GM11168 (cell line): Measurements from ENCODE around the gene DUS3L.
"Not testable (repeated sequence)": the region's sequence is repeated elsewhere in the genome, so short reads cannot be mapped to it uniquely, and the experiment has no call there.

Experiments
- in situ Hi-C: fragments of 300-500 bp; cut with MboI; formaldehyde crosslinking; loops from one replicate; pipeline ENCODE4 v1.12.0; 2022; ENCODE audit warnings: low sequenced_read_pairs; ENCODE audit not compliant: unreplicated experiment

DUS3L gene

DNA sequence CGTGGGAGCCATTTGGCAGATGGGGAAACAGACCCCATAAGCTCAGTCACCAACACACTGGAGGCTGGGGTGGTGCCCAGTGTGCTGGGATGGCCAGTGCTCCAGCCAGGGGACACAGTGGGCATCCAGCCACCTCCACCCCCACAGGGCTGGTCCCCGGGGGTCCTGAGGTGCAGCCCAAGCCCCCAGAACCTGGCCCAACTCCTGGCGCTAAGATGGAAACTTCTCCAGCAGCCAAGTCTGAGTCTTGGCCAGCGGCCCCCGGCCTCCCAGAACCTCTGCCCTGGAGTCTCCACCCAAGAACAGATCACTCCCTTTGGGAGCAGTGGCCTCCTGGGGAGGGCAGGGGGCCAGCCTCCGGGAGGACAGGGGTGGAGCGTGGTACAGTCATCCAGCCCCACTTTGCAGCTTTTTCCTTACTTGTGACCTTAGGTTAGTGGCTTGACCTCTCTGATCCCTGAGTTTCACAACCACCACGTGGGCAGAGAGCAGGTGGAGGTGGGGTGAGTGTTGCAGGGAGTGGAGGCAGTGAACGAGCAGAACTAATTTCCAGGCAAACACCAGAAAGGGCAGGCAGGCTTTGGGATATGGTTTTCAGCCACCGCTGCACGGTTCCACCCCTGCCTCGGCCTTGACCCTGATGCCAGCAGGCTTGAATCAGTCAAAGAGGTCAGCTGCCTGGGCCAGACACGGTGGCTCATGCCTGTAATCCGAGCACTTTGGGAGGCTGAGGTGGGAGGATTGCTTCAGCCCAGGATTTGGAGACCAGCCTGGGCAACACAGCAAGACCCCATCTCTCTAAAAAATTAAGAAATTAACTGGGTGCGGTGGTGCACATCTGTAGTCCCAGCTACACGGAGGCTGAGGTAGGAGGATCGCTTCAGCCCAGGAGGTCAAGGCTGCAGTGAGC lies 9.7 kb upstream of the DUS3L start:
- in situ Hi-C loops, result no loop called here

DNA sequence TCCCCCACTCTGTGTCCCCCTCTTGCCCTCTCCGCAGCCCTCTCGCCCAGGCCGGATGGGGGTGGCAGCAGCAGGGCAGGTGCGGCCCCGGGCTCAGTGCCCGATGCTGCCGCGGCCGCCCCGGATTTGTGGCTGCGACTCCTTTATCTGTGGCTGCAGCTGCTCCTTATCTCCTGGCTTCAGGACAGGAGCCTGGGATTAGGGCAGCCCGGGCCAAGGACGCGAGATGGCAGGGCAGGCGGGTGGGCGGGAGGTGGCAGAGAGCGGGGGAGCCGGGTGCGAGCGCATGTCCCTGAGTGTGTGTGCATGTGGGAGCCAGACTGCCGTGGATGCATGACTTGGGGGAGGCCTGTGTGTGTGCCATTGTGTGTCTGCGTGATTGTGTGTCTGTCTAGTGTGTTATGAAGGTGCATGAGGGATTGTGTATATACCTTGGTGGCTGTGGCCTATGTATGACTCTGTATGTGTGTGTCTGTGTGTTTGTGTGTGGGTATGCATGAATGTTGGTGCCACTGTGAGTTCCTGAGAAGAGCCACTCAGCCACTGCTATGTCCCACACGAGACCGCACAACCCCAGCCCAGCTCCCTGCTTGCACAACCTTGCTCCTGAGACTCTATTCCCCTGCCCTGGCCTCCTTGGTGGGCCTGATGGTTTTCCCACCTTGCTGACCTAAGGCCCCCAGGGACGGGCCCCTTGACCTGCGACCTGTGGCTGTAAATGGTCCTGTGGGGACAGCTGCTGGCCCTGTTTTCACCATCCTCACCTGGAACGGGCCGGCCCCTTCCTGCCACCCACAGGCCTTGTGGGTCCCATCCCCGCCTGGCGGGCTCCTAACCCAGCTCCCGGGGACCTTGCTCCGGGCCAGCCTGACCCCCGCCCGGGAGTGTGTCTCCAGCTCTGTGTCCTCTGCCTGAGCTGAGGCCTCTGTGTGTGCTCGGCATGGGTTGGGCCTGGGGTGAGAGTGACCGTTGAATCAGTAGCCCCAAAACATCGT lies 8.6 kb upstream of the DUS3L start:
- in situ Hi-C loops, result no loop called here

DNA sequence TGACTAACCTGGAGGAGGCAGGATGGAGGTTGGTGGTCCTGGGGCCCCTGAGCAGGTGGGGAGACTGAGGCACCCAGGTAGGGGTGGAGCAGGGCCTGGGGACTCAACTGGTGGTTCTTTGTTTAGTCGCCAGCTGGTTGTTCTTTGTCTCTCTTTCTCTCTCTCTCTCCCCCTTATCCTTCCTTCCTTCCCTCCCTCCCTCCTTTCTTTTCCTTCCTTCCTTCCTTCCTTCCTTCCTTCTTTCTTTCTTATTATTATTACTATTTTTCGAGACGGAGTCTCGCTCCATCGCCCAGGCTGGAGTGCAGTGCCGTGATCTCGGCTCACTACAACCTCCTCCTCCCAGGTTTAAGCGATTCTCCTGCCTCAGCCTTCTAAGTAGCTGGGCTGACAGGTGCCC lies 7.3 kb upstream of the DUS3L start:
- in situ Hi-C loops, result no loop called here

DNA sequence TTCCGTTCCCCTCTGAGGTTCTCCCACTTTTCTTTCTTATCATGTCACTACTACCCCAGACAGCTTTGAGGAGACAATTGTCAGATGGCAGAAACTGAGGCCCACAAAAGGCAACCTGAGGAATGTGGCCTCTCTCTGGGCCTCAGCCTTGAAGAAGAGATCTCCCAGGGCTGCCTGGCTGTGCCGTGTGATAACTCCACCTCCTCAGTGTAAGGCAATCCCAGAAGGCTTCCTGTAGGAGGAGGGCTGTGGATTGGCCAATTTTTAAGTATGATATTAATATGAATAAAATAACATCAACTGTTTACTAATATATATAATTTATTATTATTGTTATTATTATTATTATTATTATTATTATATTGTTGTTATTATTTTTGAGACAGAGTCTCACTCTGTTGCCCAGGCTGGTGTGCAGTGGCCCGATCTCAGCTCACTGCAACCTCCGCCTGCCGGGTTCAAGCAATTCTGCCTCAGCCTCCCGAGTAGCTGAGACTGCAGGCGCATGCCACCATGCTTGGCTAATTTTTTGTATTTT lies 4.5 kb upstream of the DUS3L start:
- in situ Hi-C loops, result no loop called here

DNA sequence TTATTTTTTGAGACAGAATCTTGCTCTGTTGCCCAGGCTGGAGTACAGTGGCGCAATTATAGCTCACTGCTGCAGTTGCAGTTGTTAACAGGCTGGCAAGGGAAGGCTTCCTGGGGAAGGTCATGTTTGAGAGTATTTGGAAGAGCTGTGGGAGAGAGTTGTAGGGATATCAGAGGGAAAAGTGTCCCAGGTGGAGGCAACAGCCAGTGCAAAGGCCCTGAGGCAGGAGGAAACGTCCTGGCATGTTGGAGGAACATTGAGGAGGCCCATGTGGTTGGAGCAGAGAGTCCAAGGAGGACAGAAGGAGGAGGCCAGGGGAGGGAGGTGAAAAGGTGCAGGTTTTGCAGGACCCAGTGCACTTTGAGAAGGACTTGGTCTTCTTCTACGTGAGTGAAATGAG lies 2.2 kb upstream of the DUS3L start:
- in situ Hi-C loops, result no loop called here

DNA sequence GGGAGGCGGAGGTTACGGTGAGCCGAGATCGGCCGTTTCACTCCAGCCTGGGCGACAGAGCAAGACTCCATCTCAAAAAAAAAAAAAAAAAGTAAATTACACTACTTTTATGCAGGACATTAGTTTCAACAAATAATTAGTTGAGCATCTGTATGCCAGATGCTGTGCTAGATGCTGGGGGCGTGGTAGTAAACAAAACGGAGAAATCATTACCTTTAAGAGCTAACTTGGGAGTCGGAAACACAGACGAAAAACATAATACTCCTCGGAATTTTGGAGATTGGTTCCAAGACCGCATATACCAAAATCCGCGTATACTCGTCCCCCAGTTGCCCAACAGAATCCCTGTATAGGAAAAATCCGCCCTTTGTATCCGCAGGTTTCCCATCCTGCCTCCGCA lies 1.3 kb upstream of the DUS3L start:
- in situ Hi-C loops, result no loop called here

DNA sequence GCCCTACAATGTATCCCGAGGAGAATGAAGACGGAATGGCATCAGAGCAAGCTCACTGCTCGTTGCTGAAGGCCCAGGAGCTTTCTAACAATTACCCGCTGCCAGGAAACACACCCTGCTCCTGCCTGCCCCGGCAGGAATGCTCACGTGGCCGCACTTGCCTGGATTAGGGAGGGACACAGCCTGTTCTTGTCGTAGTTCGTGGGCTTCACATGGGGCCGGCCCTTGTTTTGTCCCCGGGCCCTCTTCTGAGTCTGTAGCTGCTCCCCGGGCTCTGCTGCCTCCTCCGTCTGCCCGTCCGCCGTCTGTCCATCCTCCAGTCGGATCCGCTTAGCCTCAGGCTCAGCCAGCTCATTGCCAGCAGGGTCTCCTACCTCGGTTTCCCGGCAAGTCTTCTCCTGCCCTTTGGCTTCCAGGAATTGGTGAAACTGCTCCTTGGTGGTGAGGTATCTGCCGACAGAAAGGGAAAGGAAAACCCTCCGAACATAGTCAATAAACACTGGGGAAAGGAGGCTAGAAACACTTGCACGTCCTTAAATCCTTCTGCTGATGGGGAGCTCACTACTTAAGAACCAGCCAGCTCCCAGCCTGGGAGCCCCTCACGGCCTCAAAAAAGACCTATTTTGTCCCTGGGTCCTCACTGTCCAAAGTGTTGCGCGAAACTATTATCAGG lies 941 bp downstream of the DUS3L start:
- in situ Hi-C loops, result no loop called here

DNA sequence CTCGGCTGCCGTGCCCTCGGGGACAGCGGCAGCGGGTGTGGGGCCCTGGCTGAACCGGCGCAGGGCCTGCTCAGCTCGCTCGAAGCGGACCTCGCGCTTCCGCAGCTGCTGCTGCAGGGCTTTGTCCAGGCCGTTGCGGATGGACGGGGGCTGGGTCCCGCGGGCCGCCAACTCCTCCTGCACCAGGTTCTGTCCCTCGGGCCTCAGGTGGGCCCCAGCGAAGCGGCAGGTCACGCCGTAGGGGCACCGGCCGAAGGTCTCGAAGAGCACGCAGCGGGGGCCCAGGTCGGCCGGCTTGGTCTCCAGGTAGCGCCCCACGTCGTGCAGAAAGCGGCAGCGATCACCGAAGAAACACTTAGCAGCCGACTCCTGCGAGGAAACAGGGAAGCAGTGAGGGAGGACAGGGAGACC lies 1.6 kb downstream of the DUS3L start:
- in situ Hi-C loops, result no loop called here

DNA sequence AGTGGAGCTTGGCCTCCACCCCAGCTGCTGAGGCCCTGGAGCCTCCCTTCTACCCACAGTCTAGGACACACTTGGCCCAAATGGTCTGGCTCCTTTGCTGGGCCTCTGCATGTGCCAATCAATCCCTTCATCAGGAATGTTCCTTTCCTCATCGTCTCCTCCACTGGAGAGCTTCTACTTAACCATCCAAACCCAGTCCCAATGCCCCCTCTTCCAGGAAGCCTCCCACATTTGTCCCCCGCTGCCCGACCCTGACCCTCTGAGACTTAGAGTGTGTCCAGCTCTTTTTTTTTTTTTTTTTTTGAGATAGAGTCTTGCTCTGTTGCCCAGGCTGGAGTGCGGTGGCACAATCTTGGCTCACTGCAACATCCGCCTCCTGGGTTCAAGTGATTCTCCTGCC lies 2.5 kb downstream of the DUS3L start:
- in situ Hi-C loops, result no loop called here

DNA sequence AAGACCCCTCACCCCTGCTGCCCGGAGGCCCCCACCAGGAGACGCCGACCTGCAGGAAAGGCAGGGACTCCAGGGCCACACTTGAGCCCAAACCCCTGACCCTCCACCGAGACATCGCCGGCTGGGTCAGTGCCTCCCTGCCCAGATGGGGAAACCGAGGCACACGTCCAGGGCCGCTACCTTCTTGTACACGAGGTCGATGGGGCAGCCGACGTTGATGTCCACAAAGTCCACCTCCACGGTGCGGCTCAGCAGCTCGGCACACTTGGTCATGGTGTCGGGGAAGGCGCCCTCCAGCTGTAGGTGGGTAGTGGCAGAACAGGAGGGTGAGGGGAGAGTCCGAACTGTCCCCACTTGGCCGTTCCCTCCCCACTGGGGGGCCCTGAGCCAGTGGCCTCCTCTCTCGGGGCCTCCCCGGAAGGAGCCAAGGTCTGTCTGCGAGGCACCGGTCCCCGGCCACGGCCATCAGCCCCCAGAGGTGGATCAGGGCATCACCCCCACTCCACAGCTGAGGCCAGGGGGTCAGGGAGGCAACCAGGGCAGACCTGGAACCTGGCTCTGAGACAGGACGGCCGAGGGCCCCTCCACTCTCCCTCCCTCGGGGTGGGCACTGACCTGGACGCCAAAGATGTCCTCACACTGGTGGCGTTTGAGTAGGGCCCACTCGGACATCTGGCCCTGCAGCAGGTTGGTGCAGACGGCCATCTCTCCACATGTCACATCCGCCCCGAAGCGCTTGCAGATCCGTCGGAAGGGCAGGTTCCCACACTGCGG lies 3.4 kb downstream of the DUS3L start:
- in situ Hi-C loops, result no loop called here

DNA sequence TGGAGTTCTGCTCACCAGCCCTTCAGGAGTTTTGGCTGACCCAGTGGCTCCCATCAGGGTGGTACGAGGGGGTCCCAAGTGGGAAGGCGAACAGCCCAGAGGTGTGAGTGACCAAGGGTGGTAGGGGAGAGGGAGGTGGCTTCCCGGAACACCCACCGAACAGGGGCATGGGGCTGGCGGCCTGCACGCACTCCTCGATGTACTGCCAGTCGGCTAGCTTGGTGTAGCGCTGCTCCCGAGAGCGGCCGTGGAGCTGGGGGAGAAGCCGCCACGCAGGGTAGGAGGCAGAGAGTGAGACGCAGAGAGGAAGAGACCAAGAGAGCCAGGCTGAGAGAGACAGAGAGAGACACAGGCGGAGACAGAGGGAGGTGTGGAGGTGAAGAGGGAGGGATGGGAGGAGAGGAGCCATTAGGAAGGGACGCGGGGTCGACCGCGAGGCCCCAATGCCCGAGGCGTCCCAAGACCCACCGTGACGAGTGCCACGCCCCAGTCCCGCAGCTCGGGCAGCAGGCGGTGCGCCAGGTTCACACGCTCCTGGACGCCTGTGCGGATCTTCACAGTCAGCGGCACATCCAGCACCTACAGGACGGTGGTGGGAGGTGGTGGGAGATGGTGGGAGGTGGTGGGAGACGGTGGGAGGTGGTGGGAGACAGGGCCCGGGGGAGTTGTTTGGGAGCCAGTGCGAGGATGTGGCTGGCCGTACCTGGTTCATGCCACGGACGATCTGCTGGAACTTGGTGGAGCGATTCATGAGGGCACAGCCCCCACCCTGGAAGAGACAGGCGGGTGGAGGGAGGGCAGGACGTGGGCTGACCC lies 4.2 kb downstream of the DUS3L start:
- in situ Hi-C loops, result no loop called here

DNA sequence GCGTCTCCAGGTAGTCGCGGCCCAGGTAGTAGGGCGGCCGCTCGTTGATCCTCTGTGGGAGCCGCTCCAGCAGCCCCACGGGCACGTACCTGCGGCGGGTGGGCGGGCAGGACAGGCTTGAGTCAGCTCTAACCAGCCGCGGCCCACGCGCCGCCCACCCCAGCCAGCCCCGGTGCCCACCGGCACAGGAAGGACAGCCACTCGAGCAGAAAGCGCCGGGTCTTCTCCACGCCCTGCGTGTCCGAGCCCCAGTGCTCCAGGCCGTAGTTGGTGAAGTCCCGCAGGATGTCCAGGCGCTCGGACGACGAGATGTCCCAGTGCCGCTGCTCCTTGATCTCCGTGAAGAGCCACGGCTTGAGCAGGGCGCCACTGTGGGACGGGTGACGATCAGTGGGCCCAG lies 5.5 kb downstream of the DUS3L start:
- in situ Hi-C loops, result no loop called here

DNA sequence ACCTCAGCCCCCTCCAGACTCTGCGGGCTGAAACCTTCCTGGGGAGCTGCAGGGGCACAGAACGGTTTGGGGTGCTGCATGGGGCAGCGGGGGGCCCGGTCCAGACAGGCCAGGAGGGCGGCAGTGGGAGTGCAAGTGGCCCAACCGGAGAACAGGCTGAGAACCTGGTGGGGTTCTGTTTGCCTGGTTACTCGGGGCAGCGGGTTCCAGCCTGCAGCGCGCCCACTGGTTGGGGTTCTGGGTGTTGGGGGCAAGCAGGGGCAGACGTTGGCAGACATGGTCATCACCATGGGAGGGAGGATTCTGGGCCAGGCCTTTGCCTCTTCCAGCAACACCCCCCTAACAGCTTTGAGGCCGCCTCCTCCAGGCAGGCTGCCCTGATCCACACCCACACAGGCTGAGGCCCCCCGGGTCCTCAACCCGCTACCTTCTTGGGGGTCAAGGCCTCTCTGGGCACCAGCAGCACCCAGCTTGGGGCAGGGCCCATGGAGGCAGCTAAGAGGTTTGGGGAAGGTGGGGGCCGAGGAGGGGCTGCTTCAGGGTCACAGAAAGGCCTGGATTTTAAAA lies 6.3 kb downstream of the DUS3L start, which contains the start of gene PRR22:
Gene PRR22, minus strand, starts transcription at position 166 of the 567 bp plus-strand sequence. Its CDS starts 86 bp downstream, at position 80.
- in situ Hi-C loops, result no loop called here

DNA sequence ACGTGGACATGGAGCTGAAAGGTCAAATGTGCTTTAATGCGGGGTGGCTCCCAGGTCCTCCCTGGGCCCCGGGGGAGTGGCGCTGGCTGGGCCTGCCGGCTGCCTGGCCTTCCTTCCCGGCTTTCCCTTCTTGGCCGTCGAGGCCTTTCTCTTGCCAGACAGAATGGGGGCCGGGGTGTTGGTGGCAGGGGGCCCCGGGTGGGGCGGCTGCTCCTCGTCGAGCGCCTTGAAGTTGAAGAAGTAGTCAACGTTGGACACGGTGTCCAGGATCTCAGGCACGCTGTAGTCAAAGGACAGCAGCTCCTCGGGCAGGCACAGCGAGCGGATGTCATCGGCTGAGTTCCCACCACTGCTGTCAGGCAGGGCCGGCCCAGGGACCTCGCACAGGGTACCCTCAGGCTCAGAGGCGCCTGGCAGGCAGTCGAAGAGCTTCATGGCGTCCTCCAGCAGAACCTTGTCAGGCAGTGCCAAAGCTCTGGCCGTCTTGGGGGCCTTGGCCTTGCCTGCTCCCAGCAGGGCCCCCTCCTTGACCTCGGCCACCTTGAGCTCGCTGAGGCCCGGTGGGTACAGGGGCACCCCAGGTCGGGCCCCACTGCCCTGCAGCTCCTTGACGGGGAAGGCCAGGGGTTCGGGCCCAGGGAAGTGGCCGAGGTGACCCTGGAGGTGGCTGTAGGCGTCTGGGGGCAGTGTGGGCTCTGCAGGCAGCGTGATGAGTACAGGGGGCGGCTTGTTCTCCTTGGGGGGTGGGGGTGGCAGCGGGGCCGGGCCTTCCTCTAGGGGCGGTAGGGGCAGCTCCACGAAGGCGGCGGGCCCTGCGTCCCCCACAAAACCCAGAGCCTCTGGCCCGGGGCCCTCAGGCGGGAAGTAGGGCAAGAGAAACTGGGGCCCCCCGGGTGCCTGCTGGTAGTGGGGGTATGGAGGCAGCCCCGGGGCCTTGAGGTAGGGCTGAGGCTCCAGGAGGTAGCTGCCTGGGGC lies 7.7 kb downstream of the DUS3L start:
- in situ Hi-C loops, result no loop called here

DNA sequence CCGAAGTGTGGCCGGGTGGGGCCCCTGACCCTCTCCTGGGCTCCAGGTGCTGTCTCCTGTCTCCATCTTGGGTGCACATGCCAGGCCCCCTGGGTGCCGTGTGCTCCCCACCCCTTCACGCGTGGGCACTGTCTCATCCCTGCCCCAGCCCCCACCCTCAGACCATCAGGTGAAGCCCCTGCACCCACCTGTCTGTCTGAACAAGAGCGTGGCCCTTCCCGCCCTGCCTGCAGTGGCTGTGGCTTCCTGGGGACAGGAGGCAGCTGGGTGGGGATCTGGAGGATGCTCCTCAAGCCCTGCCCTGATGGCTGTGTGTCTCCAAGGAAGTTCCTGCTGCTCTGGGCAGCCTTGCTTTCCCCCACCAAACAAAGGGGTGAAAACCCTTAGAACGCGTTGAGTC lies 8.6 kb downstream of the DUS3L start:
- in situ Hi-C loops, result no loop called here

DNA sequence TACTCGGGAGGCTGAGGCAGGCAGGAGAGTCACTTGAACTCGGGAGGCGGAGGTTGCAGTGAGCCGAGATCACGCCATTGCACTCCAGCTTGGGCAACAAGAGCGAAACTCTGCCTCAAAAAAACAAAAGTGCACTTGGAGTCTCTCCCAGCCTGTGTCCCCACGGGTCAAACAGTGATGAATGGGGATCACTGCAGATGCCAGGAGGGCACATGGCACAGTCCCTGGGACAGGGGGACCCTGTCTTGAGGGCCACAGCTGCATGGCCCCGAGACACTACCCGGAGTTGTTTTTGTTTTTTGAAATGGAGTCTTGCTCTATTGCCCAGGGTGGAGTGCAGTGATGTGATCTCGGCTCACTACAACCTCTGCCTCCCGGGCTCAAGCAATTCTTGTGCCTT lies 10.0 kb downstream of the DUS3L start:
- in situ Hi-C loops, result not testable (repeated sequence)

DNA sequence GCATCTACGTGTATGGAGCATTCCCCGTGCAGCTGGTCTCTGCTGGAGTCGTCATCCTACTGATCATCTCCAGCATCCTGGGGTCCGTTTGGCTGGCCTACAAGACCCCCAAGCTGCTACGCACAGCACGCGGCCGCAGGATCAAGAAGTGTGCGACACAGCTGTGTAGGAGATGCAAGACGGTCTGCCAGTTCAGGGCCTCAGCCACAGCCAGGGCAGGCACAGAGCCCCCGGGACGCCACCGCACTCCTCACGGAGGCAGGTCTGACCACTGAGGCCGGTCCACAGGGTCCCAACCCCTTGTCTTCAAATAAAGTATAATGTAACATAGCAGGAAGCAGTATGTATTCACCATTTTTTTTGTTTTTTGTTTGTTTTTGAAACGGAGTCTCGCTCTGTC lies 12.6 kb downstream of the DUS3L start:
- in situ Hi-C loops, result no loop called here
